GM19240 (cell line): ENCODE data around the gene LDLRAD4.

Source experiments
- DNase-seq: peaks from one replicate; pipeline ENCODE4 v3.0.0; 2011; ENCODE audit warnings: low spot score; ENCODE audit not compliant: insufficient read length

Gene LDLRAD4

GRCh38 chr18:13425357-13426091, 207.0 kb downstream of the LDLRAD4 start:
- no peak for DNase-seq

DNA sequence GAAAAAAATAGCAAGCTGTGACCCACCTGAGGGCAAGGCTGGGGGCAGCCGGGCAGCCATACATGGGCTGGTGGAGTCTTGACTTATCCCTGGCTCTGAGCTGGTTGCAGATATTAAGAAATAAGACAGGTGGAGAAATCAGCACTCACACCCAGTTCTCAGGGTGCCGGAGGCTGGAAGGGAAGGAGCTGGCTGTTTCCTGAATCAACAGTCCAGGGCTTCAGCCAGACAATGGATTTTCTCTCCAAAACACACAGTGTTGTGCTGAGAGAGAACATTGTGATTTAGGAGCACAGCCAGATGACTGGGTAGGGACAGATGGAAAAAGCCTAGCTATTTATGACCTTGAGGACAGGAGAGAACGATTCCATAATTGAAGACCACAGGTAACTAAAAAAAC, 208.8 kb downstream of the LDLRAD4 start:
- no peak for DNase-seq

DNA sequence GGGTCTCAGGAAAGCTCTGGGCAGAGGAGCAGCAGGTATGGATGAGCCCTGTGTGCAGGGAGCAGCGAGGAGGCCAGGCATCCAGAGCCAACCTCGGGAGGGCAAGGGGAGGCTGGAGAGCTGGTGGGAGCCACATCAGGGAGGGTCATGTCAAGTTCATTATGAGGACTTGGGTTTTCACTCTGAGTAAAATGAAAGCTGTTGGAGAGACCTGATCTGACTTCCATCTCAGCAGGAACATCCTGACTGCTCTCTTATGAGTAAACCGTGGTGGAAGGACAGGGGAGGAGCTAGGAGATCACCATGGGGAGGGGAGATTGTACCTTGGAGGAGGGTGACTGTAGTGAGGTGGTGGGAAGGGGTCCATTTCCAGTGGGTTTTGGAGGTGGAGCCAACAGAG, 209.8 kb downstream of the LDLRAD4 start:
- no peak for DNase-seq

DNA sequence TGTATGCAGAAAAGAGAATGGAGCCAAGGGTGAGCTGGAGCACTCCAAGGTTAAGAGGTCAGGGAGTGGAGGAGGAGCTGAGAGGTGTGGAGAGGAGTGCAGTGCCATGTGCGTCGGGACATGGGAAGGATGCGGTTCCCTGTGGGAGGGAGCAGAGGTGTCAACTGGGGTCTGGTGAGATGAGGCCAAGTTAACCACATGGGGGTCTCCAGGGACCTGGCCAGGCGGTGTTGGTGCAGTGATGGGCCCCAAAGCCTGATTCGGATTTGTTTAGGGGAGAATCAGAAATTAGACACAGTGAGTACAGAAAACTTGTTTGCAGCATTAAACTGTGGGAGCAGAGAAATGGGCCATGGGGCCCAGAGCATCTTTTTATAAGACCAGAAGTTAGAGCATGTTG, 210.5 kb downstream of the LDLRAD4 start:
- no peak for DNase-seq

DNA sequence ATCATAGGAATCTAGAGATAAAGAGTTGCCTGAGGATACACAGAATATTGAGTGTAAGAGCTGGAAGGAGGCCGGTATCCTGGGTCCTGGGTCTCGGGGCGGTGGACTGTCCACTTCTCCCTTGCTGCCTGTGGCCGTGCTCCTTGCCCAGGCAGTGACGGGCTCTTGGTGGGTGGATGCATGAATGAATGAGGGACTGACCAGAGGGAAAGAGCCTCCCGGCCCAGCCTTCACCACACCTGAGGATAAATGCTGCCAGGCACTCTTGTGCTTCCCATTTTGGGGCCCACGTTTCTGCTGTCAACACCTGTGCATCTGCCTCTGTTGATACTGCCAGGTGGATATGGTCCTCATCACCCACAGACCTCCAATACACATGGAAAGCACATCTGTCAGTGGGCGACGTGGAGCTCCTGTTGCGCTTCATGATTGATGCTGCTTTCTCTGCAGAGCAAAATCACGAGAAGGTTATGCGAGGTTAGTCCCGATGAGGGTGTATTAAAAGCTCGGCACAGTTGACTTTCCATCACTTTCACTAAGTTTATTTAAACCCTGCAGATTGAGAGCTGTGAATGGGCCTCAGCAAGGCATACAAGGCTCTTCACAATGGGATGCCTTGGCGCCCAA, 211.4 kb downstream of the LDLRAD4 start:
- DNase-seq, result no peak

DNA sequence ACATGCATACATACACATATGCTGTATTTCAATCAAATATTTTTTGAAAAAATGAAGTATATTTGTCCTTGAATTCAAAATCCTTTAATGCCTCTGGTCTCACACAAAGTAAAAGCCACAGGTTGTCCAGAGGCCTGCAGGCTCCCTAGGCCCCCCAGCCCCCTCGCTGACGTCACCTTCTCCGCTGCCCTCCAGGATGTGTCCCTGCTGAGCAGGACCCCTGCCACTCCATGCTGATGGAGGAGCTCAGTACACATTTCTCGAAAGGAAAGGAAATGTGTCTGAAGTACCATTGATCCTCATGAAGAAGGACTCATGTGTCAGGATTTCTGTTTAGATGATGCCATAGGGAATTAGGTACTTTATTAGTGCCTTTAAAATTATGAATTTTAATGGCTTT, 212.1 kb downstream of the LDLRAD4 start:
- no peak for DNase-seq

DNA sequence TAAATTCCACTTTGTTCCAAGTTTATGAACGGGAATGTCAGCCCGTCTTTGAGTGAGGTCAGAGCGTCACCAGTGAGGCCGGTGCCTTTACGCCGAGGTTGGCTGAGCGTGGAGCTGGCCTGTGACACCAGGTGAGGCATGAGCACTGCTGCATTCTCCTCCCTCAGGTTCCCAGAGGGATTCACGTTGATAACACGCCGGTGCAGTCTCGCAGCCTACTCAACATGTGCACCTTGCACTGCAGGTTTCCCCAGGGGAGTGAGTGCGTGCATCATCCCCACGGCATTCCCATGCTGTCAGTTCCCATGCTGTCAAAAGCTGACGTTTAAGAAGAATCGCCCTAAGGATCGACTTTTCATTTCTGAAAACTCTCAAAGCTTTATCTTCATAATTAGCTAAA, 213.3 kb downstream of the LDLRAD4 start:
- DNase-seq, result no peak

GRCh38 chr18:13433125-13433524, 214.6 kb downstream of the LDLRAD4 start:
- no peak for DNase-seq

- no peak for DNase-seq
Measured at GRCh38 chr18:13433685-13434084, 215.1 kb downstream of the LDLRAD4 start.

- DNase-seq, result no peak
Measured at GRCh38 chr18:13434854-13435253, 216.3 kb downstream of the LDLRAD4 start.

DNA sequence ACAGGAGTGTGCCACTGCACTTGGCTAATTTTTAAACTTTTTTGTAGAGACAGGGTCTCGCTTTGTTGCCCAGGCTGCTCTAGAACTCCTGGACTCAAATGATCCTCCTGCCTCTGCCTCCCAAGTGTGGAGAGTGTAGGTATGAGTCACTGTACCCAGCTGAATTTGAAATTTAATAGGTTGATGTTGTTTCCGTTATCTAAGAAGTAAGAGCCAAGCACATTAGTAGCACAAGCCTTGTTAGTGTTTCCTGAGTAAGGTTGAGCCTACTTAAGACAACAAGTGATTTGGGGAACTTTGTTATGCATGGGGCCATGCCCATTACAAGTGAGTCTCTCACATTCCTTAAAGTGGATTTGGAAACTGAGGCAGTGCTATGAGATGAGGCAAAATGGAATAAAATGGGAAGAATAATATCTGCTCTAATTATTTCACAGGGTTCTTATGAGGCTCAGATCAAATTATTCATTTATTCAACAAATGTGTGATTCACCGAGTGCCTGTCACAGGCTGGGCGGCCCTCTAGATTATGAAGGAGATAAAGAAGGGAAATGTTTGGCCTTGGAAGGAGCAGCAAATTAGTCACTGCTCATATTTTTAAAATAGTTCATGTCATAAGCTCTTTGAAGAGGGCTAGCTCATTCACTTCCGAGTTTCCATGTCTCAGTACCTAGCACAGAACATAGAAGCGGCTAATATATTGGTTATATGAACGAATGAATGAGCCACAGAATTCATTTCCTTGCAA, 217.2 kb downstream of the LDLRAD4 start:
- DNase-seq, result no peak

GRCh38 chr18:13436576-13436975, 218.0 kb downstream of the LDLRAD4 start:
- DNase-seq, result no peak

DNA sequence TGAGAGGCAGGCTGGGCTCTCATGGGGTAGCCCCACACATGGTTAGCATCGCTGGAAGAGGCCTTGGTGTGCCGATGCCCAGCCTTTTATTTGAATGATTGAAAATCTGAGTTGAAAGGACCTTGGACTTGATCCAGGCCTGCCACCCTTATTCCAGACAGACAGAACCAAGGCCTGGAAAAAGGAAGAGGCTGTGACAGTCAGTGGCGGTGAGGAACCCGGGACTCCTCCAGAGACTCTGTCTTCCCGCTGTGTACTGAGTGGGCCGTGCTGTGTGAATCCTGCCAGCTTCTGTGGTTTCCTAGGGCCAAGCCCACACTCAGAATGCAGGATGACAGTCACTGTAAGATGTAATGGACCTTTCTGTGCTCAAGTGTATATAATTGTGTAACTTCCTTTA, 218.5 kb downstream of the LDLRAD4 start:
- DNase-seq, result no peak

- no peak for DNase-seq
Measured at GRCh38 chr18:13437796-13438506, 219.4 kb downstream of the LDLRAD4 start.

GRCh38 chr18:13438507-13439056, 220.0 kb downstream of the LDLRAD4 start:
- DNase-seq, result no peak

DNA sequence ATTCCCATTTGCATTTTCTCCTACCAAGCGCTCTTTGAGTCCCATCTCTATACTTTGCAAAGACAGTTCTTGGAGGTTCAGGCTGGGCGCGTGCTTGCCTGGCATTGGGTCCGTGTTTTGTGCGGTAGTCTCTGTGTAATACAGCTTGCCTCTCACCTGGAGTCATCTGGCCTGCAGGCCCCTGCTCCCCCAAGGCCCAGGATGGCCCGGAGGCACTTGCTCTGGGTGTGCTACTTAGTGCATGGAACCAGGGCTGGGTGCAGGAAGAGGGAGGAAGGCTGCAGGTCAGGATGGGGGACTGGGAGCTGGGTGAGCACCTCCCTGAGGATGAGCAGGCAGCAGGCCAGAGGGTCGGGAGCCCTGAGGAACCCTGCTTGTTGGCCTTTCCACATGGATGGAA, 220.9 kb downstream of the LDLRAD4 start:
- DNase-seq, result no peak

GRCh38 chr18:13440277-13441248, 222.0 kb downstream of the LDLRAD4 start:
- DNase-seq, result no peak

- no peak for DNase-seq
Measured at GRCh38 chr18:13441736-13442135, 223.2 kb downstream of the LDLRAD4 start.

DNA sequence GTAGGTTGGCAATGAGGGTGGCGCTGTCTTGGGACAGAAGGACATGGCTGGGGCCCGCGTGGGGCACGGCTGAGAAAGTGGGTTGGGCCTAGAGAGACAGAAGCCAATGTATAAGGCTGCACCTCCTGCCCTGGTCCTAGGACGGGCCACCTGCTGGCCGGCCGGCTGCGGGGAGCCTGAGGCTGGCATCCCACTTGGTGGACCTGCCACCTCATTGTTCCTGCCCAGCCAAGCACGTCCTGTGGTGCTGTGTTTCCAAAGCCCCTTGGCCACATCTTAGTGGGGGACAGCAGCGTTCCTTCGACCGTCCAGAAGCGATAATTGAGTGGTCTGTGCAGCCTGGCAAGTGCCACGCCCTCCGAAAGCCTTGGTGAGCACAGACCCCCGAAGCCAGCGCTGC, 223.9 kb downstream of the LDLRAD4 start:
- DNase-seq, result no peak

DNA sequence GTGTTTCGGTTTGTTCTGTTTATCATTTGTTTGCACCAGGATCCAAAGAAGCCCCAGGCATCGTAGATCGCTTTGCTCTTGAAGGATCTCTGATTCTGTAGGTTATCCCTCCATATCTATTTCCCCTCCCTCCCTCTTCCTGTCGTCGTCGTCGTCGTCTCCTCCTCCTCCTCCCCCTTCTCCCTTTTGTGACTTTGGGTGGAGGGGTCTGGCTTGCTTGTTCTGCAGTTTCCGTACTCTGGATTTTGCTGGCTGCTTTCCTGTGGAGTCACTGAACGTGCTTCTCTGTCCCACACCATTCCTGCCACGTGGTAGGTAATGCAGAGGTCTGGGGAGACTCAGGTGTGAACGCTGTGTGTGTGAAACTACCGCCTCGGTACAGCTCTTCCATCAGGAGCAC, 225.0 kb downstream of the LDLRAD4 start:
- DNase-seq, result no peak
